Activated CD4-positive, CD25-positive, alpha-beta regulatory T cell (primary cell): ENCODE data around the gene CREBBP.

Experiments used
- DNase-seq, 4 experiments: peaks; one replicate each; lab custom pipeline; 2025; lab: John Stamatoyannopoulos, UW

The CREBBP gene

GRCh38 chr16:3824121-3824795 is 56.3 kb downstream of the CREBBP start:
- DNase-seq = no peak

- DNase-seq = no peak
Measured at GRCh38 chr16:3823427-3823826, 57.1 kb downstream of the CREBBP start.

GRCh38 chr16:3822366-3823045 is 58.0 kb downstream of the CREBBP start:
- DNase-seq = no peak

- no peak for DNase-seq
Measured at GRCh38 chr16:3821184-3821583, 59.3 kb downstream of the CREBBP start.

GRCh38 chr16:3819746-3820724 is 60.5 kb downstream of the CREBBP start:
- DNase-seq = no peak

- DNase-seq = no peak
Measured at GRCh38 chr16:3819175-3819527, 61.4 kb downstream of the CREBBP start.

GRCh38 chr16:3816326-3816725 is 64.2 kb downstream of the CREBBP start:
- no peak for DNase-seq

- DNase-seq = no peak
Measured at GRCh38 chr16:3814755-3815154, 65.8 kb downstream of the CREBBP start.

GRCh38 chr16:3812469-3813172 is 67.9 kb downstream of the CREBBP start:
- no peak for DNase-seq

GRCh38 chr16:3810818-3811217 is 69.7 kb downstream of the CREBBP start:
- DNase-seq = no peak

- DNase-seq = no peak
Measured at GRCh38 chr16:3810198-3810664, 70.3 kb downstream of the CREBBP start.

GRCh38 chr16:3808308-3809063 is 72.0 kb downstream of the CREBBP start:
- no peak for DNase-seq

- no peak for DNase-seq
Measured at GRCh38 chr16:3807425-3808123, 72.9 kb downstream of the CREBBP start.

GRCh38 chr16:3804426-3805016 is 76.0 kb downstream of the CREBBP start:
- DNase-seq = no peak

- DNase-seq = no peak
Measured at GRCh38 chr16:3800477-3801270, 79.8 kb downstream of the CREBBP start.

GRCh38 chr16:3800019-3800418 is 80.5 kb downstream of the CREBBP start:
- no peak for DNase-seq

- DNase-seq = no peak
Measured at GRCh38 chr16:3799354-3799753, 81.2 kb downstream of the CREBBP start.

GRCh38 chr16:3798838-3799237 is 81.7 kb downstream of the CREBBP start:
- DNase-seq = no peak
